Measurements from ENCODE around the gene EXOC5. TPM values are rescaled to one million over a fixed set of nuclear protein-coding genes. Genes with fewer than 3 reads are reported as not detected.

Gene EXOC5
- total RNA-seq, 1 donor from 2014 or later = 60.8 TPM

GRCh38 chr14:57287745-57288144 is 19.0 kb upstream of the EXOC5 start:
- no peak for TF ChIP-seq CTCF (IDR thresholded peaks at IDR 0.05; ENCODE audit: insufficient read depth, low read length, poor library complexity, severe bottlenecking)
- no peaks in the 10 kb centered on the region for H3K27me3 ChIP-seq (ENCODE audit: control insufficient read depth, insufficient read depth, low read length)
- H3K4me3 ChIP-seq (ENCODE audit: low read depth, low read length) = no peak overlapping the region
- H3K36me3 ChIP-seq (ENCODE audit: control insufficient read depth, insufficient read depth, low read length) = peaks cover 1% of the 10 kb centered on the region
- no peak for DNase-seq (ENCODE audit: low read depth)

GRCh38 chr14:57277062-57277461 is 8.4 kb upstream of the EXOC5 start:
- H3K4me3 ChIP-seq (ENCODE audit: low read depth, low read length) = no peak overlapping the region
- TF ChIP-seq CTCF (IDR thresholded peaks at IDR 0.05; ENCODE audit: insufficient read depth, low read length, poor library complexity, severe bottlenecking) = no peak
- DNase-seq (ENCODE audit: low read depth) = no peak
- H3K36me3 ChIP-seq (ENCODE audit: control insufficient read depth, insufficient read depth, low read length) = peaks cover 3% of the 10 kb centered on the region
- no peaks in the 10 kb centered on the region for H3K27me3 ChIP-seq (ENCODE audit: control insufficient read depth, insufficient read depth, low read length)

GRCh38 chr14:57275023-57275664 is 6.4 kb upstream of the EXOC5 start:
- no peak for TF ChIP-seq CTCF (IDR thresholded peaks at IDR 0.05; ENCODE audit: insufficient read depth, low read length, poor library complexity, severe bottlenecking)
- no peak for DNase-seq (ENCODE audit: low read depth)
- Histone ChIP-seq H3K36me3 (ENCODE audit: control insufficient read depth, insufficient read depth, low read length) (no peaks in the 10 kb centered on the region), H3K4me3 (ENCODE audit: low read depth, low read length) (no peak overlapping the region), H3K27me3 (ENCODE audit: control insufficient read depth, insufficient read depth, low read length) (no peaks in the 10 kb centered on the region)

- DNase-seq (ENCODE audit: low read depth) = no peak
- Histone ChIP-seq H3K4me3 (ENCODE audit: low read depth, low read length) (no peak overlapping the region), H3K27me3 (ENCODE audit: control insufficient read depth, insufficient read depth, low read length) (no peaks in the 10 kb centered on the region), H3K36me3 (ENCODE audit: control insufficient read depth, insufficient read depth, low read length) (no peaks in the 10 kb centered on the region)
- no peak for TF ChIP-seq CTCF (IDR thresholded peaks at IDR 0.05; ENCODE audit: insufficient read depth, low read length, poor library complexity, severe bottlenecking)
Observed at GRCh38 chr14:57274551-57274950, 5.8 kb upstream of the EXOC5 start.

GRCh38 chr14:57273236-57273635 is 4.5 kb upstream of the EXOC5 start:
- Histone ChIP-seq H3K4me3 (ENCODE audit: low read depth, low read length) (no peak overlapping the region), H3K36me3 (ENCODE audit: control insufficient read depth, insufficient read depth, low read length) (no peaks in the 10 kb centered on the region), H3K27me3 (ENCODE audit: control insufficient read depth, insufficient read depth, low read length) (no peaks in the 10 kb centered on the region)
- TF ChIP-seq CTCF (IDR thresholded peaks at IDR 0.05; ENCODE audit: insufficient read depth, low read length, poor library complexity, severe bottlenecking) = no peak
- DNase-seq (ENCODE audit: low read depth) = no peak

GRCh38 chr14:57266065-57266464 is 2.6 kb downstream of the EXOC5 start:
- DNase-seq (ENCODE audit: low read depth) = no peak
- Histone ChIP-seq H3K27me3 (ENCODE audit: control insufficient read depth, insufficient read depth, low read length) (no peaks in the 10 kb centered on the region), H3K36me3 (ENCODE audit: control insufficient read depth, insufficient read depth, low read length) (no peaks in the 10 kb centered on the region), H3K4me3 (ENCODE audit: low read depth, low read length) (no peak overlapping the region)
- TF ChIP-seq CTCF (IDR thresholded peaks at IDR 0.05; ENCODE audit: insufficient read depth, low read length, poor library complexity, severe bottlenecking) = no peak
